DMS153 treated with DMSO at 0.1 percent for 48 hours (cell line): ENCODE data around the gene PTPN13.
"Not testable (repeated sequence)": the region's sequence is repeated elsewhere in the genome, so short reads cannot be mapped to it uniquely, and the experiment has no call there.

Source experiments
- DNase-seq: peaks from one replicate; lab custom pipeline; 2025; ENCODE audit not compliant: unreplicated experiment; lab: John Stamatoyannopoulos, UW

PTPN13 gene

DNA sequence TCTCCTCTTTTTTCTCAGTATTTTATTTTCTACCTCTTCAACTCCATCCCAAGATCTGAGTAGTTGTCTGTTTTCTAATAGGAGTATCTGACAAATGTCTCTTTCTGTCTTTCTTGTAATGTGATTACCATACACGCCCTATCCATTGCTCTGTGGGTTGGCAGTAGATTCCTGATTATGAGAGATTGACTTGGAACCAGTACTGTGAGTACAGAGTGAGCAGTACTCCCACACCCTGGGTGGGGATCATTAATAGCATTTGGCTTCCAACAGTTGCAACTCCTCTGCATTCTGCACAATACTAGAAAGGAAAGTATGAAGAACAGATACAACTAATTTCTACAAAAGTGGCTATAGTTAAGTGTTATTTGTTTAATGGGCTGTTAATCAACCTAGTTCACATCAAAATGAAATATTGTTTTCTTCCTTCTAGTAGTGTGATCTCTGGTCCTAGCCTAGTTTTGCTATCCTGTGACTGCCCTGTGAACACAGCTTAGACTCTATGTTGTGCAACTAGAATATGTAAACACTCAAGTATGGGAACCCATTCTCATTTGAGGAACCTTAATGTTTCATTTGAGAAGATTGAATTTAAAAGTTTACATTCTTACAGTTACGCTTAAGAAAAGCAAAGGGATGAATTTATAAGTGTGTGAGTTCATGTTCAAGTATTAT, 112.9 kb downstream of the PTPN13 start:
- DNase-seq: no peak

DNA sequence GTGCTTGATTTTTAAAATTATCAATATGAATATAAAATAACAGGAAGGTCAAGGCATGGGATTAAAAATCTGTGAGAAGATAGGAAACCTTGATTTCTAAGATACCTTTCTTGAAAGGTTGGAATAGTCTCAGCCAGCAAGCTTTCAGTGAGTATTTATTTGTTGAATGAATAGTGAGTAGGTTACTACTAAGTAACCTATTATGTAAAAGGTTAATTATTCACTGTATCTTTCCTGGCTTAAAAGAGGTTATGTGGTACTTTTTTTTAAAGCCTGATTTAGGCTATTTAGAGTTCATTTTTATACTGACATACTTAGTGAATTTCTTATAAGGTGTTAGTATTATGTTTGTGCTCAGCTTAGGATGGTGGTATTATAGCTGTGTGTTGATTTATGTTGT, 123.5 kb downstream of the PTPN13 start:
- no peak for DNase-seq

- no peak for DNase-seq
Measured at GRCh38 chr4:86718152-86718551, 124.0 kb downstream of the PTPN13 start.

DNA sequence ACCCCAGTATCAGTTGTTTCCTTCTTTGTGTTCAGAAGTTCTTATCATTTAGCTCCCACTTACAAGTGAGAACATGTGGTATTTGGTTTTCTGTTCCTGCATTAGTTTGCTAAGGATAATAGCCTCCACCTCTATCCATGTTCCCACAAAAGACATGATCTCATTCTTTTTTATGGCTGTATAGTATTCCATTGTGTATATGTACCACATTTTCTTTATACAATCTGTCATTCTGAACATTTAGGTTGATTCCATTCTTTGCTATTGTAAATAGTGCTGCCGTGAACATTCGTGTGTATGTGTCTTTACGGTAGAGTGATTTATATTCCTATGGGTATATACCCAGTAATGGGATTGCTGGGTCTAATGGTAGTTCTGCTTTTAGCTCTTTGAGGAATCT, 125.0 kb downstream of the PTPN13 start:
- not testable (repeated sequence) for DNase-seq

GRCh38 chr4:86720508-86721068, 126.5 kb downstream of the PTPN13 start:
- DNase-seq: no peak

DNA sequence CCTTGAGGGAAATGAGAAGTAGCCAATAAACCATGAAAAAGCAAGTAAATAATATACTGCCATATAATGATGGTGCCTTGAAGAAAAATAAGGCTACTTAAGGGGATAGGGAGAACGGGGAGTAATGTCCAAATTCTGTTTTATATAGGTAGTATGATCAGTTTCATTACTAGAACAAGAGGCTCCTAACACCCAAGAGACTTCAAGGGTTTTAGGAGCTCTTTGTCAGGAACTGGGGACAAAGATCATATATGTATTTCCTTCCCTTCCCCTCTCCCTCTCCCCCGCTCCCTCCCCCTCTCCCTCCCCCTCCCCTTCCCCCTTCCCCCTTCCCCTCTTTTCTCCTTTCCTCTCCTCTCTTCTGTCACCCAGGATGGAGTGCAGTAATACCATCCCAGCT, 127.3 kb downstream of the PTPN13 start:
- no peak for DNase-seq

DNA sequence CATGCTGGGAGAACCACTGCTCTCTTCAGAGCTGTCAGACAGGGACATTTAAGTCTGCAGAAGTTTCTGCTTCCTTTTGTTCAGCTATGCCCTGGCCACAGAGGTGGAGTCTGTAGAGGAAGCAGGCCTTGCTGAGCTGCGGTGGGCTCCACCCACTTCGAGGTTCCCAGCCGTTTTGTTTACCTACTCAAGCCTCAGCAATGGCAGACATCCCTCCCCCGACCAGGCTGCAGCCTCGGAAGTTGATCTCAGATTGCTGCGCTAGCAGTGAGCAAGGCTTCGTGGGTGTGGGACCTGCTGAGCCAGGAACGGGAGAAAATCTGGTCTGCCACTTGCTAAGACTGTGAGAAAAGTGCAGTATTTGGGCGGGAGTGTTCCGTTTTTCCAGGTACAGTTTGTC, 136.2 kb downstream of the PTPN13 start:
- peak; percentile 7 for DNase-seq

- no peak for DNase-seq
Measured at GRCh38 chr4:86737244-86737643, 143.1 kb downstream of the PTPN13 start.

GRCh38 chr4:86741846-86742245, 147.7 kb downstream of the PTPN13 start:
- DNase-seq: no peak

DNA sequence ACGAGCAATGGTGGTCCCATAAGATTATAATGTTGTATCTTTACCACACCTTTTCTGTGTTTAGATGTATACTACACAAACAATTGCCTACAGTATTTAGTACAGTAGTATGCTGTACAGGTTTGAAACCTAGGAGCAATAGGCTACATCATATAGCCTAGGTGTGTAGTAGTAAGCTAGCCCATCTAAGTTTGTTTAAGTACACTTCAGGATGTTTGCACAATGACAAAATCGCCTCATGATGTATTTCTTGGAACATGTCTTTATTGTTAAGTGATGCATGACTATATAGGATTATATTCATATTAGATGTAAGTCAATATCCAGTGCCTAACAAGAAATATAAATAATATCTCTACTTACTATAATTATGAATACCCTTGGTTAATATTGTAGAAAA, 150.5 kb downstream of the PTPN13 start:
- no peak for DNase-seq

DNA sequence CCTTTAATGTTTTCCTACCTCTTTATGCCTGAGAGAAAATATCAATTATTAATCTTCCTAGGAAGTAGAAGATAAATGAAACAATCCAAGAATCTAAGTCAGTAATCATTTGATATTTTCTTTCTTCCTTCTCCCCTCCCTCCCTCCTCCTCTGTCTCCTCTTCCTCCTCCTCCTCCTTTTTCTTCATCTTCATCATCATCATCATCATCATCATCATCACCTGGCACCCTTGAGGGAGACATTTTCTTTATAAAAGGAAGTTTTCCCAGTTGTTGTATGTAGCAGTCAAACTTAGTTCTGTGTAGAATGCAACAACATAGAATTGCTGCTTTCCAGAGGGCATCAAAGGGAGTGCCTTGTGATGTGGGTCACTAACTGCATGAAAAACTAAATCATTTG, 155.0 kb downstream of the PTPN13 start:
- no peak for DNase-seq

DNA sequence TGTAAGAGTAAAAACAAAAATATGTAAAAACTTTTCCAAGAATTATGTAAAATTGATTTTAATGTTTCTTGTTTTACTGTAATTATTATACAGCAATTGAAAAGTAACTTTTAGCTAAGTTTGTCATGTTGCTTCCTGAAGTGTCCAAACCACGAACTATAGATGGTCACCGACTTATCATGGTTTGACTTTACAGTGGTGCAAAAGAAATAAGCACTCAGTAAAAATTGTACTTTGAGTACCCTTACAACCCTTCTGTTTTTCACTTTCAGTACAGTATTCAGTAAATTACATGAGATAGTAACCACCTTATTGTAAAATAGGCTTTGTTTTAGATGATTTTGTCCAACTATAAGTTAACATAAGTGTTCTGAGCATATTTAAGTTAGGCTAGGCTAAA, 161.3 kb downstream of the PTPN13 start:
- DNase-seq: no peak

GRCh38 chr4:86757468-86757867, 163.4 kb downstream of the PTPN13 start:
- DNase-seq: no peak

DNA sequence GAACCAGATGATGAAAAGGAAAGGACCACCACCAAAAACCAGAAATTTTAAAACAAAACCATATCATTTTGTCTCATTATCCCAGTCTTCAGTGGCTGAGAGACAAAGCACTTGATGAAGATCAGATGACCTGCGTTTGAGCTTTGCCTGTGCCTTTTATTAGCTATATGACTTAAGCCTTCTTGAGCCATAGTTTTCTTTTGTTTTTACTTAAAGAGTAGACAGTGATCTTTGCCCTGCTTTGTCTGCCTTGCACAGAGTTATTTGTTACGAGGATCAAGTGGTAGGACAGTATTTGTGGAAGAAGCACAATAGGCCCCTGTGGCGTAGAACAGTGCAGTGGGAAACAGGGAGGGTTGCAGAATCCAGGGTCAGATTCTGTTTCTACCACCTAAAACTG, 165.2 kb downstream of the PTPN13 start:
- DNase-seq: no peak

DNA sequence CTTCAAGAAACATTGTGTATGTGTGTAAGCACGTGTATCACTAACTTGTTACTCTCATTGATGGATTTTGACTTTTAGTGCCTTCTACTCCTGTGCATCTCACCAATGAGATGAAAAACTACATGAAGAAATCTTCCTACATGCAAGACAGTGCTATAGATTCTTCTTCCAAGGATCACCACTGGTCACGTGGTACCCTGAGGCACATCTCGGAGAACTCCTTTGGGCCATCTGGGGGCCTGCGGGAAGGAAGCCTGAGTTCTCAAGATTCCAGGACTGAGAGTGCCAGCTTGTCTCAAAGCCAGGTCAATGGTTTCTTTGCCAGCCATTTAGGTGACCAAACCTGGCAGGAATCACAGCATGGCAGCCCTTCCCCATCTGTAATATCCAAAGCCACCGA, 168.5 kb downstream of the PTPN13 start:
- no peak for DNase-seq

DNA sequence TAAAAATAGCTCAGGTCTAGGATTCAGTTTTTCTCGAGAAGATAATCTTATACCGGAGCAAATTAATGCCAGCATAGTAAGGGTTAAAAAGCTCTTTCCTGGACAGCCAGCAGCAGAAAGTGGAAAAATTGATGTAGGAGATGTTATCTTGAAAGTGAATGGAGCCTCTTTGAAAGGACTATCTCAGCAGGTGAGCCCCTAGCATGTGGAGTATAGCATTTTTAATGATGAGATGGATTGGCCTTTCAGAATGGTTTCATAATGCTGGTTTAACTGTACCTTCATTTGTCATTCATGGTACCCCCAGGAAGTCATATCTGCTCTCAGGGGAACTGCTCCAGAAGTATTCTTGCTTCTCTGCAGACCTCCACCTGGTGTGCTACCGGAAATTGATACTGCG, 175.7 kb downstream of the PTPN13 start:
- no peak for DNase-seq

DNA sequence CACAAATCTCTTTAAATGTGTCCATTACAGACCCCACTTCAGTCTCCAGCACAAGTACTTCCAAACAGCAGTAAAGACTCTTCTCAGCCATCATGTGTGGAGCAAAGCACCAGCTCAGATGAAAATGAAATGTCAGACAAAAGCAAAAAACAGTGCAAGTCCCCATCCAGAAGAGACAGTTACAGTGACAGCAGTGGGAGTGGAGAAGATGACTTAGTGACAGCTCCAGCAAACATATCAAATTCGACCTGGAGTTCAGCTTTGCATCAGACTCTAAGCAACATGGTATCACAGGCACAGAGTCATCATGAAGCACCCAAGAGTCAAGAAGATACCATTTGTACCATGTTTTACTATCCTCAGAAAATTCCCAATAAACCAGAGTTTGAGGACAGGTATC, 177.0 kb downstream of the PTPN13 start:
- no peak for DNase-seq

DNA sequence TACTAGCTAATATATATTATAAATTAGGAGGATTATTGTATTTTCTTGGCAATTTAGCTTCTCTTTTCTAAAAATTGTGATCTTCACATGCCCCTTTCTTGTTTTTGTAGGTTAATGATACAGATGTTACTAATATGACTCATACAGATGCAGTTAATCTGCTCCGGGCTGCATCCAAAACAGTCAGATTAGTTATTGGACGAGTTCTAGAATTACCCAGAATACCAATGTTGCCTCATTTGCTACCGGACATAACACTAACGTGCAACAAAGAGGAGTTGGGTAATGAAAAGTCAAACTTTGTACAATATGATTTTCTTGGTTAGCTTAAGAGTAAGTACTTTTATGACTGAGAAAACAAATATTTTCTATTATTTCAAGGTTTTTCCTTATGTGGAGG, 180.9 kb downstream of the PTPN13 start:
- no peak for DNase-seq

- DNase-seq: peak; percentile 17
Measured at GRCh38 chr4:86778175-86778574, 184.1 kb downstream of the PTPN13 start.

- DNase-seq: no peak
Measured at GRCh38 chr4:86788826-86789225, 194.7 kb downstream of the PTPN13 start.

GRCh38 chr4:86791126-86791525, 197.0 kb downstream of the PTPN13 start:
- no peak for DNase-seq

DNA sequence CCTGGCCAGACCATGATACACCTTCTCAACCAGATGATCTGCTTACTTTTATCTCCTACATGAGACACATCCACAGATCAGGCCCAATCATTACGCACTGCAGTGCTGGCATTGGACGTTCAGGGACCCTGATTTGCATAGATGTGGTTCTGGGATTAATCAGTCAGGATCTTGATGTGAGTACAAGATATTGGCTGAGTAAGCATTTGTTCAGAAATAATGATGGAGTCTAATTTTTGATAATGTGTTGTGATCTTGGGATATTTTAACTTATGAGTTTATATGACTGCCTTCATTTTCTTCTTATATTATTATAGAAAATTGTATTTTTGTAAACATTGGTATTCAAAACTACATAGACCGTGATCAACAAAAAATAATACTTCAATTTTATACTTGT, 215.7 kb downstream of the PTPN13 start:
- no peak for DNase-seq

- no peak for DNase-seq
Measured at GRCh38 chr4:86810847-86811246, 216.7 kb downstream of the PTPN13 start.
